T-helper 1 cell treated with Interleukin-12 subunit alpha and Interleukin-12 subunit beta and Interleukin-4 antibody, amounts not matched to agents 30 ng/mL and 1 ng/mL, for 36 hours (primary cell): ENCODE data around the gene LAMA2. TPM values are rescaled to one million over a fixed set of nuclear protein-coding genes. Genes with fewer than 3 reads are reported as not detected.

Experiments
- intact Hi-C: fragments of 100-400 bp; cut with micrococcal nuclease; formaldehyde crosslinking; loops from one replicate; pipeline ENCODE4 v1.15.1; 2024
- total RNA-seq: library from RNA; stranded (reverse); gene quantifications from 2 replicates; pipeline ENCODE4 v1.2.3, GENCODE V29; 2022

The LAMA2 gene
- total RNA-seq, 1 donor from 2014 or later = 0.25 TPM

GRCh38 chr6:129507846-129508245 lies 624.9 kb downstream of the LAMA2 start:
- intact Hi-C loops = no loop called here

GRCh38 chr6:129508477-129509145 lies 625.7 kb downstream of the LAMA2 start:
- intact Hi-C loops = no loop called here

- intact Hi-C loops = no loop called here
Observed at GRCh38 chr6:129510950-129511349, 628.0 kb downstream of the LAMA2 start.

GRCh38 chr6:129513471-129513870 lies 630.5 kb downstream of the LAMA2 start:
- intact Hi-C loops = no loop called here

- intact Hi-C loops = no loop called here
Observed at GRCh38 chr6:129515004-129515403, 632.1 kb downstream of the LAMA2 start.

- intact Hi-C loops = no loop called here
Observed at GRCh38 chr6:129516005-129516404, 633.1 kb downstream of the LAMA2 start.

- intact Hi-C loops = no loop called here
Observed at GRCh38 chr6:129516787-129517186, 633.8 kb downstream of the LAMA2 start.

- intact Hi-C loops = no loop called here
Observed at GRCh38 chr6:129517288-129517687, 634.4 kb downstream of the LAMA2 start.

- intact Hi-C loops = no loop called here
Observed at GRCh38 chr6:129519750-129520149, 636.8 kb downstream of the LAMA2 start.

GRCh38 chr6:129521946-129522345 lies 639.0 kb downstream of the LAMA2 start:
- intact Hi-C loops = no loop called here

- intact Hi-C loops = no loop called here
Observed at GRCh38 chr6:129523816-129524215, 640.9 kb downstream of the LAMA2 start.

GRCh38 chr6:129525055-129525454 lies 642.1 kb downstream of the LAMA2 start:
- intact Hi-C loops = no loop called here

- intact Hi-C loops = no loop called here
Observed at GRCh38 chr6:129534926-129535325, 652.0 kb downstream of the LAMA2 start.

- intact Hi-C loops = no loop called here
Observed at GRCh38 chr6:129536271-129536670, 653.3 kb downstream of the LAMA2 start.

GRCh38 chr6:129539032-129539431 lies 656.1 kb downstream of the LAMA2 start:
- intact Hi-C loops = no loop called here

GRCh38 chr6:129542705-129543104 lies 659.8 kb downstream of the LAMA2 start:
- intact Hi-C loops = no loop called here

GRCh38 chr6:129543981-129544380 lies 661.0 kb downstream of the LAMA2 start:
- intact Hi-C loops = no loop called here

- intact Hi-C loops = no loop called here
Observed at GRCh38 chr6:129544892-129545612, 662.1 kb downstream of the LAMA2 start.

- intact Hi-C loops = no loop called here
Observed at GRCh38 chr6:129546702-129547101, 663.8 kb downstream of the LAMA2 start.

- intact Hi-C loops = no loop called here
Observed at GRCh38 chr6:129551486-129551885, 668.5 kb downstream of the LAMA2 start.

- intact Hi-C loops = no loop called here
Observed at GRCh38 chr6:129552413-129552812, 669.5 kb downstream of the LAMA2 start.

- intact Hi-C loops = no loop called here
Observed at GRCh38 chr6:129555206-129555832, 672.4 kb downstream of the LAMA2 start.

- intact Hi-C loops = no loop called here
Observed at GRCh38 chr6:129558248-129558647, 675.3 kb downstream of the LAMA2 start.
